ENCODE measurements around the gene TAP1. TPM values are rescaled to one million over a fixed set of nuclear protein-coding genes. Genes with fewer than 3 reads are reported as not detected.
A peak's percentile ranks its signal among the peaks of the same experiment; 100 is the strongest.

Gene TAP1
- total RNA-seq, 1 experiment from 2014 or later, result 12.1 TPM

- Histone ChIP-seq H3K14ac (ENCODE audit: insufficient read depth, low read length) (no peak overlapping the region), H3K23ac (ENCODE audit: insufficient read length, low read depth, low read length) (no peak overlapping the region), H3K9me3 (ENCODE audit: control insufficient read depth, low read depth, low read length) (no peaks in the 10 kb centered on the region), H4K8ac (replicated peaks; ENCODE audit: insufficient read length, low read depth, low read length) (no peak overlapping the region), H3K79me2 (ENCODE audit: insufficient read depth, low read length) (no peaks in the 10 kb centered on the region), H3K9ac (ENCODE audit: extremely low read depth, insufficient read length, low read length) (no peak overlapping the region), H3K79me1 (ENCODE audit: insufficient read depth, low read depth, low read length, poor library complexity, severe bottlenecking) (no peaks in the 10 kb centered on the region), H4K20me1 (ENCODE audit: control insufficient read depth, insufficient read depth, insufficient read length) (no peaks in the 10 kb centered on the region), H3K27me3 (ENCODE audit: insufficient read depth, low read length) (no peaks in the 10 kb centered on the region), H3T11ph (ENCODE audit: low read length) (no peak overlapping the region), H2BK12ac (ENCODE audit: insufficient read length, low read depth, low read length) (no peak overlapping the region), H4K5ac (ENCODE audit: insufficient read length, low read depth, low read length) (no peak overlapping the region), H2AK5ac (ENCODE audit: insufficient read length, low read length) (no peak overlapping the region), H3K18ac (ENCODE audit: insufficient read length, low read depth, low read length) (no peak overlapping the region), H3K56ac (ENCODE audit: insufficient read length, low read depth, low read length) (no peak overlapping the region), H2BK120ac (ENCODE audit: low read depth, low read length, poor library complexity, severe bottlenecking) (no peak overlapping the region), H3K4me2 (ENCODE audit: insufficient read depth, insufficient read length, low read length) (peak overlapping the region; percentile 63), H3K4ac (ENCODE audit: low read depth, low read length) (no peak overlapping the region), H2BK15ac (ENCODE audit: low read depth, low read length) (no peak overlapping the region), H4K91ac (ENCODE audit: insufficient read length, low read depth, low read length) (no peak overlapping the region), H2AFZ (ENCODE audit: low read length) (no peak overlapping the region), H3K27ac (ENCODE audit: insufficient read length, low read depth, low read length) (no peak overlapping the region), H3K23me2 (ENCODE audit: insufficient read length, low read depth, low read length, poor library complexity, severe bottlenecking) (peaks cover 11% of the 10 kb centered on the region), H3K4me1 (ENCODE audit: insufficient read depth, low read length) (peaks cover 2% of the 10 kb centered on the region; the same call in 1 of the 2 replicates), H2BK20ac (ENCODE audit: low read depth, low read length, poor library complexity, severe bottlenecking) (no peak overlapping the region), H2BK5ac (ENCODE audit: insufficient read length, low read length) (no peak overlapping the region)
- Mint-ChIP-seq H3K27ac (no peak overlapping the region), H3K4me3 (peak overlapping the region; percentile 87 to 92), H3K4me1 (peaks cover 3% of the 10 kb centered on the region in 2 experiments), H3K27me3 (ENCODE audit: low read depth) (peaks cover 25% of the 10 kb centered on the region), H3K9me3 (no peaks in the 10 kb centered on the region), H3K36me3 (ENCODE audit: insufficient read depth in 1 of 3, low read depth in 3 of 3) (peaks cover 0 to 46% (median 12%) of the 10 kb centered on the region in 3 experiments; a peak in 5 of 7 replicates)
- WGBS (ENCODE audit: extremely low coverage, insufficient read length, low lambda C conversion rate), result no CpG with 5 or more reads among the region's 19 CpGs
- DNase-seq, result no peak
- TF ChIP-seq CTCF (conservative IDR thresholded peaks at IDR 0.05), result no peak
Observed at GRCh38 chr6:32844839-32845383, 8.6 kb downstream of the TAP1 start.
